NCI-H1092 (cell line): ENCODE data around the gene ST14.

Source experiments
- DNase-seq: peaks from one replicate; lab custom pipeline; 2025; lab: John Stamatoyannopoulos, UW

The ST14 gene

GRCh38 chr11:130159657-130160497 is at the start of gene ST14:
TSS of gene ST14 (plus strand) at chr11:130159782. CDS start at chr11:130159980, 198 bp downstream.
- no peak for DNase-seq

DNA sequence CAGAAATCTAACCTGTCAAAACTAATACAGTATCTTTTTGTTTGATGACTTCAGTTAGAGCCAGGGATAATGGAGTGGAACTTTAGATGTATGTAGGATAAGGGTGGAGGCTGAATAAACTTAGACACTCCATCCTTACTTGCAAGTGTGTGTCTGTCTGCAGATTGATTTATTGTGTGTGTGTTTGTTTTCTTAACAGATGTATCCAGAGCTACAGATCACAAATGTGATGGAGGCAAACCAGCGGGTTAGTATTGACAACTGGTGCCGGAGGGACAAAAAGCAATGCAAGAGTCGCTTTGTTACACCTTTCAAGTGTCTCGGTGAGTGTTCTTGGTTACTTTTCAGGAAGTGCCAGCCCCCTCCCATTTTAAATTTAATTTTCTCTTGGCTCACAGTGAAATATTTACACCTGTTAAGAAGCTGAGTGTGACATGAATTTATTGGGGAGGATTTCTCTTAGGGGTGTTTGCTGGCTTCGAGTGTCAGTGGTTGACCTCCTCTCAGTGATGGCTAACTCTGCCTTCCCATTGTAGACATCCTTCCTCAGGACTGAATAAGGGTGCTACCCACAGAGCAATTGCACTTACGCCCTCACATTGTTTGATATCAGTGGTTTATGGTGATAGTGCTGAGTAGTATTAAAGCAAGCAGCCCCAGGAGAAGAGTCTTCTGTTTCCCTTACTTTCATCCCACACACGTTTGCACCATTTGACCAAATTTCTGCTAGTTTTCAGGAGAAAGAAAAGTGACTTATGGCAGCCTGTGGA is 49.1 kb upstream of the ST14 start:
- DNase-seq, result no peak

- DNase-seq, result no peak
These were observed 47.3 kb upstream of the ST14 start for GRCh38 chr11:130112071-130112830.

GRCh38 chr11:130114281-130114680 is 45.3 kb upstream of the ST14 start:
- DNase-seq, result no peak

DNA sequence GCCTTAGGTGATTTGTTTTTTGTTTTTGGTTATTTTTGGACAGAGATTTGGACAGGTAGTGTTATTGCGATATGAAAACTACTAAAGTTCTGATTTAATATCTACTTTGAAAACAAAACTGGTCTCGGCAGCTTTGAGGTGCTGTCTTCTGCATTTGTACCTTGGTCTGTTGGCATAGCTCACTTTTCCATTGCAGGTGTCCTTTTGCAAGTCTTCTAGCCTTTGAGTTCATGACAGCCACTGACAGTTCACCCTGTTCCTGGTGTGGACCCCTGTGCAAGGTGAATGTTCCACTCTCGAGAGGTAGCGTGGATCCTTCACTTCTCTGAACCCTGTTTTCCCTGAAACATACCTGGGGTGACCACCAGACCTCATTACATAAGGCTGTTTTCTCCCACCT is 44.9 kb upstream of the ST14 start:
- DNase-seq, result no peak

- DNase-seq, result no peak
These were observed 44.4 kb upstream of the ST14 start for GRCh38 chr11:130115218-130115617.

GRCh38 chr11:130118165-130118564 is 41.4 kb upstream of the ST14 start:
- no peak for DNase-seq

GRCh38 chr11:130118636-130119387 is 40.8 kb upstream of the ST14 start:
- DNase-seq, result no peak

GRCh38 chr11:130120045-130120444 is 39.5 kb upstream of the ST14 start:
- no peak for DNase-seq

- DNase-seq, result no peak
These were observed 38.1 kb upstream of the ST14 start for GRCh38 chr11:130121445-130121978.

DNA sequence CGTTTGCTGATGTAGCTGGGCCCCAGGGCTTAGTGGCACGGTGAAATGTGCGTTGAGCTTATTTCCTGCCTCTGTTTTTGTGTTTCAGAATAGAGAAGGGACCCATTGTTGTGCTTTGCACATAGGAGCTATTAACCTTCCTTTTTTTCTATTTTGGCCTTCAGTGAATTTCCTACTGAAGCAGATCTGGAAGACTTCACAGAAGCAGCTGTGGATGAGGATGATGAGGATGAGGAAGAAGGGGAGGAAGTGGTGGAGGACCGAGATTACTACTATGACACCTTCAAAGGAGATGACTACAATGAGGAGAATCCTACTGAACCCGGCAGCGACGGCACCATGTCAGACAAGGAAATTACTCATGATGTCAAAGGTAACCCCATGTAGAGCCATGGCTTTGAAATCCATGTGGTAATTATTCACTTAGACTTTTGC is 37.4 kb upstream of the ST14 start:
- no peak for DNase-seq

- no peak for DNase-seq
These were observed 36.1 kb upstream of the ST14 start for GRCh38 chr11:130123414-130124040.

DNA sequence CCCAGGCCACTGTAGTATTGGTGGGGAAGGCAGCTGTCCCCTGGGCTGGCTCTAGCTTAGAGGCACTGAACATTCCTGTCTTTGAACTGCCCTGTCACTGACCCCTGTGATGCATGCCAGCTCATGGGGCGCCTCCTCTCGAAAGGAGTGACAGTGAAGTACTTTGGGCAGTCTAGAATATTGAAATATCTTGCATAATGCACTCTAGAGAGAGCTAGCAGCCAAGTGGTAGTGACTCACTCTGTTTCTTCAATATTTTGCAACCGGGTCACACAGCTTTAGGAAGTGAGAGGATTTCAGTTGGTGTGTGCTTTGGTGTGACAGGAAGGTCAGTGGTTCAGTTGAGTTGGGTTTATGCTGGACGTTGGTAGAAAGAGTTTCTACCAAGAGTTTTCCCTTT is 35.5 kb upstream of the ST14 start:
- no peak for DNase-seq

- DNase-seq, result no peak
These were observed 33.9 kb upstream of the ST14 start for GRCh38 chr11:130125638-130126037.

- no peak for DNase-seq
These were observed 33.1 kb upstream of the ST14 start for GRCh38 chr11:130126516-130126915.

DNA sequence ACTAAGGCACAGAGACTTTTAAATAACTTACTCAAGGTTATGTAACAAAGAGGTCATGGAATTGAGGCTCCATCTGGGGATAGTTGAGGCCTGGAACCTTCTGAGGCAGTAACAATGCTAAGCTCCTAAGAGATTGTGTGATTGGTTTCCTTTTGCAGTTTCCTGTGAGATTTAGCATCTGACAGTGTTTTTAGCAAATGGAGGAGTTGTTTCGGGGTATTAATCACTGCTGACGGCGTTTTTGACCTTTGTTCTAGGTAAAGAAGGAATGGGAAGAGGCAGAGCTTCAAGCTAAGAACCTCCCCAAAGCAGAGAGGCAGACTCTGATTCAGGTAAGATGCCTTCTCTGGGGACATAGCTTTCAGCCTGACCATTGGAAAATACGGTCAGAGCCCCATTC is 32.1 kb upstream of the ST14 start:
- DNase-seq, result no peak

DNA sequence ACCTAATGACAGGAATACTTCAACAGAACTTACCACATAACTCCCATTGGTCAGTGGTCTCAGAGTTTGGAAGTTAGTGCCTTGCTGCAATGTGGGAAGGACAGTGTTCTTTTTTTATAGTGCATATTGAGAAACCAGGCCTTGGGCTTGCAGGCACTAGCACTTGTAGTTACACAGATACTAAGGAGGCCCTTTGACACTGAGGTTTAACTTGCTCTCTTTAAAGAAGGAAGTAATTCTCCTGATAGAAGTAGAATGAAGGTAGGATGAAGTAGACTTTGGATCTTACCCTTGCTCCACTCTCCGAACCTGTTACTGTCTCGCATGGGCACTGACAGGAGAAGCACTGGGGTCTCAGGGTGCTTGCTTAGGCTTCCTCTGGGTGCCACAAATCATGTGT is 31.0 kb upstream of the ST14 start:
- no peak for DNase-seq

- DNase-seq, result no peak
These were observed 29.7 kb upstream of the ST14 start for GRCh38 chr11:130129922-130130321.

DNA sequence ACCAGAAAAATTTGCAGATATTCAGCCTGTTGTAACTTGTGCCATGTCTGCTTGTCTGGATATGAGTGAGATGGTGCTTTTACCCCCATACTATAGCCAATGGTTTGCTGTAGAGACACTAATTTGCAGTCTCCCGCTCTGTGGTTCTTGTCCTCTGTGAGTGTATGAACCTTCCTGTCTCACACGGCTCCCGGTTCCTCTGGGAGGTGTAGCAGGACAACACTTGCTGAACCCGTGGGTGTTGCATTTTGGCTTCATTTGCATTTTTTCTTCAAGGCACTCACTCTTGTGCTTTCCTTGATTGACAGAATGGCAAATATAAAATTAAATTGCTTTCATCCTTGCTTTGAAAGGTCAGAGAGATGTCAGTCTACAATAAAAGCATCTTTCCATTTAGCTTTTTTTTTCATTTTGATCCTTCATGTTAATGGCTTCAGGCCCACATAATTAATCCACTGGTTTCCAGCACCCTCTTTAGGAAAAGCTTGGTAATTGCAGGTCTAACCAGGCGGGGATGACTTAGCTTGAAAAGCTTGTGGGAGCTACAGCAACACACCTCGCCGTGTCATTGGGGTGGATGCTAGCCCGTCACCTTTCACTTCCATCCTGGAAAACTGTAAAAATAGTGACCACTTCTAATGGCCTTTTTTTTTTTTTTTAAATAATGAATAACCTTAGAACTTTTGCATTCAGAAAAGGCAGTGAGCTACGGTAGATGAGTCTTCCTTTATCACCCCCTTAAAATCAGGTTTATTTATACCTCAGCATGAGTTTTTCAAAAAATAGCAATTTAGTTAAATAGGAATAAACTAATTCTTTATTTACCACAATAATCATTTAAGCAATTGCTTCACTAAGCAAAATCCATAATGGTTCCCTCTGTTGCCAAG is 27.4 kb upstream of the ST14 start:
- DNase-seq, result peak; percentile 20

DNA sequence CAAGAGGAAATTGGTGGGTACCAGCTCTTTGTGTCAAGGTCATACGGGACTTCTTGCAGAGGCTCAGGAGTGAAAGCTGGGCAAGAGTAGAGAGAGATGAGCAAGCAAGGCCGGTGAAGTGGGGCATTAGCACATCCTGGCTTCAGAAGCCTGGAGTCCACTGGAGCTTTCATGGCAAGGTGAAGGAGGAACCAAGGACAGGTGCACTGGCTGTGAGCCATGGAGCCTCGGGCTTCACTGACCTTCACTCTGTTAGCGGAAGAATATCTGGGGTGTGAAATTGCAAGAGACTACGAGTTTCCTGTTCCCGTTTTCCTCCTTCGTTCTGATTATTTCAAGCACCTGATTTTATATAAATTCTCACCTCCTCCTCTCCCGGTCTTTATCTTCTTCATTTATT is 25.9 kb upstream of the ST14 start:
- no peak for DNase-seq
